HG02943 (cell line): ENCODE measurements around the gene HASPIN.

Experiments used
- ATAC-seq: cut with Tn5 transposase; IDR thresholded peaks from one replicate; pipeline ENCODE4 v1.9.1; 2021; ENCODE audit warnings: mild to moderate bottlenecking, low read depth, moderate library complexity; ENCODE audit not compliant: unreplicated experiment

Gene HASPIN

GRCh38 chr17:3762922-3763776 is 39.4 kb downstream of the HASPIN start:
- peak; percentile 68 for ATAC-seq

- no peak for ATAC-seq
Observed at GRCh38 chr17:3763777-3764170, 40.1 kb downstream of the HASPIN start.

- ATAC-seq = no peak
Observed at GRCh38 chr17:3765981-3766380, 42.3 kb downstream of the HASPIN start.

- ATAC-seq = no peak
Observed at GRCh38 chr17:3766779-3767178, 43.1 kb downstream of the HASPIN start.

GRCh38 chr17:3768341-3768740 is 44.6 kb downstream of the HASPIN start:
- no peak for ATAC-seq

- no peak for ATAC-seq
Observed at GRCh38 chr17:3768769-3769168, 45.1 kb downstream of the HASPIN start.

- no peak for ATAC-seq
Observed at GRCh38 chr17:3770466-3770865, 46.8 kb downstream of the HASPIN start.

- ATAC-seq = no peak
Observed at GRCh38 chr17:3771140-3771539, 47.4 kb downstream of the HASPIN start.

- ATAC-seq = no peak
Observed at GRCh38 chr17:3772764-3773163, 49.1 kb downstream of the HASPIN start.

GRCh38 chr17:3773511-3773910 is 49.8 kb downstream of the HASPIN start:
- ATAC-seq = no peak

- ATAC-seq = no peak
Observed at GRCh38 chr17:3773966-3774365, 50.3 kb downstream of the HASPIN start.
